AG04449 (cell line): ENCODE data around the gene GLUD2.
"Not testable (repeated sequence)": the region's sequence is repeated elsewhere in the genome, so short reads cannot be mapped to it uniquely, and the experiment has no call there.

Experiments used
- CTCF ChIA-PET: fragments of 350-600 bp; formaldehyde crosslinking; extraction: SDS; loops from one replicate; lab custom pipeline; 2021; ENCODE audit warnings: antibody characterized with exemption; lab: Yijun Ruan, JAX
- POLR2A ChIA-PET: fragments of 400-600, 350-600 bp; formaldehyde crosslinking; extraction: SDS; loops from one replicate; lab custom pipeline; 2020; ENCODE audit warnings: antibody characterized with exemption, inconsistent platforms; lab: Yijun Ruan, JAX
- DNase-seq: peaks from one replicate; pipeline ENCODE4 v3.0.0-alpha.2; 2010; ENCODE audit warnings: low read depth, low spot score
- H3K4me3 ChIP-seq: 2 replicates; pipeline ENCODE4 v1.5.1; 2011; ENCODE audit warnings: low read depth, mild to moderate bottlenecking, control low read depth, low read length
- TF ChIP-seq, protein P1 (sequence below): IDR thresholded peaks from one replicate; pipeline ENCODE4 v1.5.1; 2011; ENCODE audit warnings: mild to moderate bottlenecking, moderate library complexity, low read length, control low read depth, inconsistent platforms; ENCODE audit not compliant: insufficient read depth; ENCODE audit errors: missing control alignments

GLUD2 gene

GRCh38 chrX:121036137-121036536 lies 11.3 kb upstream of the GLUD2 start:
- DNase-seq = no peak
- ChIA-PET POLR2A (no interaction called here), CTCF (no interaction called here)
- TF ChIP-seq, protein P1, sequence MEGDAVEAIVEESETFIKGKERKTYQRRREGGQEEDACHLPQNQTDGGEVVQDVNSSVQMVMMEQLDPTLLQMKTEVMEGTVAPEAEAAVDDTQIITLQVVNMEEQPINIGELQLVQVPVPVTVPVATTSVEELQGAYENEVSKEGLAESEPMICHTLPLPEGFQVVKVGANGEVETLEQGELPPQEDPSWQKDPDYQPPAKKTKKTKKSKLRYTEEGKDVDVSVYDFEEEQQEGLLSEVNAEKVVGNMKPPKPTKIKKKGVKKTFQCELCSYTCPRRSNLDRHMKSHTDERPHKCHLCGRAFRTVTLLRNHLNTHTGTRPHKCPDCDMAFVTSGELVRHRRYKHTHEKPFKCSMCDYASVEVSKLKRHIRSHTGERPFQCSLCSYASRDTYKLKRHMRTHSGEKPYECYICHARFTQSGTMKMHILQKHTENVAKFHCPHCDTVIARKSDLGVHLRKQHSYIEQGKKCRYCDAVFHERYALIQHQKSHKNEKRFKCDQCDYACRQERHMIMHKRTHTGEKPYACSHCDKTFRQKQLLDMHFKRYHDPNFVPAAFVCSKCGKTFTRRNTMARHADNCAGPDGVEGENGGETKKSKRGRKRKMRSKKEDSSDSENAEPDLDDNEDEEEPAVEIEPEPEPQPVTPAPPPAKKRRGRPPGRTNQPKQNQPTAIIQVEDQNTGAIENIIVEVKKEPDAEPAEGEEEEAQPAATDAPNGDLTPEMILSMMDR = no peak
- H3K4me3 ChIP-seq = no peak overlapping the region

DNA sequence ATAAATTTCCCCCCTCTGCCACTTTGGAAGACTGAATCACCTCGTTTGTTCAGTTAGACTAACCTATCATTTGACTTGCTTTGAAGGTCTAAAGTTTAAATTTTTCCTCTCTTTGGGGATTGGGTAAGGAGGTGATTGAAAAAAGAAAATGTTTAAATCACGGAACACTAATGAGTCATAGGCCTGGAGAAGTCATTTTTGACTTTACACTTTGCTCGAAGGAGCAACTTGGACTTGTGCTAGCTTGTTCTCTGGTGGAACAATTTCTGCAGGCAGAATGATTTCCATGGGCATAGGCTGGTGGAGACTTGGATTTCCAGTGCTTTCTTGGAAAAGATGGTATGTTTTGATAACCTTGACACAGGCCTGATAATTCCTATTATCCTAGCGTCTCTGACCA lies 10.5 kb upstream of the GLUD2 start:
- H3K4me3 ChIP-seq = no peak overlapping the region
- TF ChIP-seq, protein P1 = no peak
- POLR2A ChIA-PET = no interaction called here
- CTCF ChIA-PET = no interaction called here
- no peak for DNase-seq

DNA sequence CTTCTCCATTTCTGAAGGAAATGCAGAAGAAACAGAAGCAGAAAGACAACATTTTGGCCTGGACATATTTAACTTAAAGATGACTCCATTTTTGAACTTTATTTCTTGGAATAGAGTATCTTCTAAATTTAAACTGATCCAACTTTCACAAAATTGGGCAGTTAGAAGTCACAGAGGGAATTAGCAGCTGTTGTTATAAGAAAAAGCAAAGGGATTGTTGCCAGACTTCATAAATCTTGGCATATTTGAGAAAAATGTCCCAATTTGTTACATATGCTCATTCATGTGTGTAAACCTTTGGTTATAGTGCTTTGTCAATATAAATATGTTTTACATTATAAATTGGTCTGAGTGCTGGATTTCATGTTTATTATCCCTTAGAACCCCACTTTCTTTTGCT lies 3.4 kb downstream of the GLUD2 start:
- ChIA-PET CTCF (no interaction called here), POLR2A (no interaction called here)
- TF ChIP-seq, protein P1 = no peak
- no peak for DNase-seq
- H3K4me3 ChIP-seq = no peak overlapping the region

DNA sequence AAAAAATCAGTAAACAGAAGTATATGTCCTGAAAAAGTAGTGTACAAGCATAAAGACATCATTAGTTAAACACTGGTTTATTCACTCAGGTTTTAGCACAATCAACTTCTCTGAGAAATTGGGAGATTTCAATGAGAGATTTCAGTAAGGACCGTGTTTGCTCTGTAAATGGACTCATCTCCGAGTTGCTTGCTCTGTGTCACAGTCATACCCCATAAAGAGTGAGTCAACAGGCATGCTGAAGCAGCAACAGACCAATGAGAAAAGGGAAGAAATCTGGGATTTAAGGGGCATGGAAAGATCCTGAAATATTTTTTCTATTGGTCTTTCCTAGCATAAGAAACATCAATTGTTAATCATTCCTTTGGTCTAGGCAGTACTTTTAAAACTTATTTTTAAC lies 4.7 kb downstream of the GLUD2 start:
- TF ChIP-seq, protein P1 = no peak
- DNase-seq = no peak
- H3K4me3 ChIP-seq = no peak overlapping the region
- ChIA-PET CTCF (no interaction called here), POLR2A (no interaction called here)

DNA sequence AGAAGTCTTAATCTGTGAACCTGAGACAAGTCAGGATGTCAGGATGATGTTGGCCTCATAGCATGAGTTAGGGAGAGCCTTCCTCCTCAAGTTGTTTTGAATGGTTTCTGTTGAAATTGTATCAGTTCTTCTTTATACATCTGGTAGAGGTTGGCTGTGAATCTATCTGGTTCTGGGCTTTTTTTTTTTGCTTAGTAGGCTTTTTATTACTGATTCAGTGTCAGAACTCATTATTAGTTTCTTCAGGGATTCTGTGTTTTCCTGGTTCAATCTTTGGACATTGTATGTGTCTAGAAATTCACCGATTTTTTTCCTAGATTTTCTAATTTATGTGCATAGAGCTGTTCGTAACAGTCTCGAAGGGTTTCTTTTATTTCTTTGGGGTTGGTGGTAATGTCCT lies 14.9 kb downstream of the GLUD2 start:
- no peak overlapping the region for H3K4me3 ChIP-seq
- ChIA-PET POLR2A (no interaction called here), CTCF (no interaction called here)
- no peak for DNase-seq
- TF ChIP-seq, protein P1 = no peak

GRCh38 chrX:121064579-121064978 lies 17.2 kb downstream of the GLUD2 start:
- POLR2A ChIA-PET = no interaction called here
- TF ChIP-seq, protein P1 = no peak
- H3K4me3 ChIP-seq = no peak overlapping the region
- no peak for DNase-seq
- CTCF ChIA-PET = no interaction called here

DNA sequence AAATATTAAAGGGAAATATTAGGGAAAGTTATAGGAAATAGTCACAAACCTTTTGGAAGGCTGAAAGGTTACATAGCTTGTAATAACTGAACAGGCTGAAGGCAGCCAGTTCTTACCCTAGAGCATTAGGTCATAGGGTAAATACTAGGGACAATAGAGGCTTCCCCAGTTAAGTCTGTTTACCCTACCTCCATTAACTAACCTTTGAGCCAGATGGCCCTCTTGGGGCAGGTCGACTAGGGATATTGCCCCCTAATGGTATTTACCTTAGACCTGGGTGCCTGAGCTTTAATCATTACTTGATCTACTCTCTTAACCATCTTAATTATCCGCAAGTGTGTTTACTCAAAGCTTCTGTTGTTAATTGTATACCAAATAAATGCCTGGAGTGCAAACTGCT lies 36.8 kb downstream of the GLUD2 start:
- CTCF ChIA-PET, H3K4me3 ChIP-seq, POLR2A ChIA-PET, DNase-seq: not testable (repeated sequence)
